SU-DHL-6 (cell line): ENCODE measurements around the gene YTHDF1.

Experiments
- H2AFZ ChIP-seq: fragments of 200-600 bp; sonication (generic); 2 replicates; pipeline ENCODE4 v1.6.1; 2014; ENCODE audit warnings: low read depth, mild to moderate bottlenecking, moderate library complexity, mixed read lengths, antibody characterized with exemption, low read length; ENCODE audit not compliant: severe bottlenecking
- H3F3A ChIP-seq: fragments of 200-600 bp; shearing (Covaris generic); 2 replicates; pipeline ENCODE4 v1.6.0; 2016; ENCODE audit warnings: antibody characterized with exemption, mild to moderate bottlenecking; ENCODE audit not compliant: insufficient read depth
- H3K27ac ChIP-seq: fragments of 200-600 bp; sonication (generic); 2 replicates; pipeline ENCODE4 v1.5.1; 2016; ENCODE audit warnings: low read depth, mild to moderate bottlenecking, low read length, moderate library complexity, mixed read lengths
- H3K27me3 ChIP-seq: fragments of 200-600 bp; sonication (generic), shearing (Covaris generic); 2 replicates; pipeline ENCODE4 v1.6.0; 2014; ENCODE audit warnings: mild to moderate bottlenecking, low read length
- H3K36me3 ChIP-seq: fragments of 200-600 bp; sonication (generic); 2 replicates; pipeline ENCODE4 v1.6.1; 2014; ENCODE audit warnings: mild to moderate bottlenecking, low read length, mixed read lengths
- H3K4me2 ChIP-seq: fragments of 300-600, 200-600 bp; shearing (Covaris generic), sonication (generic); 2 replicates; pipeline ENCODE4 v1.6.0; 2014; ENCODE audit warnings: low read length, low read depth, mild to moderate bottlenecking; ENCODE audit not compliant: poor library complexity, severe bottlenecking
- H3K4me3 ChIP-seq: fragments of 200-600 bp; sonication (generic); 2 replicates; pipeline ENCODE4 v1.5.1; 2014; ENCODE audit warnings: antibody characterized with exemption, low read length, mild to moderate bottlenecking, mixed read lengths; ENCODE audit not compliant: insufficient read depth, poor library complexity, severe bottlenecking
- H3K79me2 ChIP-seq: fragments of 200-600 bp; sonication (generic); 2 replicates; pipeline ENCODE4 v1.6.1; 2014; ENCODE audit warnings: mild to moderate bottlenecking, low read length, moderate library complexity; ENCODE audit not compliant: insufficient read depth
- H3K9ac ChIP-seq: fragments of 200-600 bp; sonication (generic); 2 replicates; pipeline ENCODE4 v1.7.0; 2014; ENCODE audit warnings: mild to moderate bottlenecking, low read length
- H3K9me2 ChIP-seq: fragments of 200-600 bp; sonication (generic); replicated peaks from 2 replicates; pipeline ENCODE4 v1.6.1; 2014; ENCODE audit warnings: low read length; ENCODE audit not compliant: insufficient read depth
- H3K9me3 ChIP-seq: fragments of 200-600 bp; sonication (generic); 2 replicates; pipeline ENCODE4 v1.6.1; 2014; ENCODE audit warnings: low read length, mixed read lengths; ENCODE audit not compliant: insufficient read depth
- H4K20me1 ChIP-seq: fragments of 200-600 bp; sonication (generic); 2 replicates; pipeline ENCODE4 v1.6.1; 2014; ENCODE audit warnings: low read depth, mild to moderate bottlenecking, antibody characterized with exemption, low read length, moderate library complexity, mixed read lengths
- EZH2phosphoT487 ChIP-seq: fragments of 200-600 bp; sonication (generic), shearing (Covaris generic); conservative IDR thresholded peaks from 2 replicates; pipeline ENCODE4 v1.6.1; 2018; ENCODE audit warnings: mild to moderate bottlenecking, antibody characterized with exemption, low read length, moderate library complexity, mixed read lengths
- TF ChIP-seq, protein P1 (sequence below): fragments of 200-600 bp; sonication (generic); IDR thresholded peaks from one replicate; pipeline ENCODE4 v1.5.1; 2017; ENCODE audit warnings: antibody characterized with exemption, mild to moderate bottlenecking, low read length, moderate library complexity; ENCODE audit not compliant: insufficient read depth, poor library complexity, severe bottlenecking

Gene YTHDF1

GRCh38 chr20:63182946-63183415, 33.0 kb downstream of the YTHDF1 start:
- Histone ChIP-seq H3K9me2 (no peaks in the 10 kb centered on the region), H3K27ac (no peak overlapping the region), H3K9me3 (no peaks in the 10 kb centered on the region), H3K27me3 (no peaks in the 10 kb centered on the region), H3K36me3 (no peaks in the 10 kb centered on the region), H3K4me3 (no peak overlapping the region), H3K9ac (no peak overlapping the region), H2AFZ (no peak overlapping the region), H4K20me1 (no peaks in the 10 kb centered on the region), H3F3A (no peaks in the 10 kb centered on the region), H3K79me2 (no peaks in the 10 kb centered on the region), H3K4me2 (no peak overlapping the region)
- no peak for TF ChIP-seq EZH2phosphoT487
- TF ChIP-seq, protein P1, sequence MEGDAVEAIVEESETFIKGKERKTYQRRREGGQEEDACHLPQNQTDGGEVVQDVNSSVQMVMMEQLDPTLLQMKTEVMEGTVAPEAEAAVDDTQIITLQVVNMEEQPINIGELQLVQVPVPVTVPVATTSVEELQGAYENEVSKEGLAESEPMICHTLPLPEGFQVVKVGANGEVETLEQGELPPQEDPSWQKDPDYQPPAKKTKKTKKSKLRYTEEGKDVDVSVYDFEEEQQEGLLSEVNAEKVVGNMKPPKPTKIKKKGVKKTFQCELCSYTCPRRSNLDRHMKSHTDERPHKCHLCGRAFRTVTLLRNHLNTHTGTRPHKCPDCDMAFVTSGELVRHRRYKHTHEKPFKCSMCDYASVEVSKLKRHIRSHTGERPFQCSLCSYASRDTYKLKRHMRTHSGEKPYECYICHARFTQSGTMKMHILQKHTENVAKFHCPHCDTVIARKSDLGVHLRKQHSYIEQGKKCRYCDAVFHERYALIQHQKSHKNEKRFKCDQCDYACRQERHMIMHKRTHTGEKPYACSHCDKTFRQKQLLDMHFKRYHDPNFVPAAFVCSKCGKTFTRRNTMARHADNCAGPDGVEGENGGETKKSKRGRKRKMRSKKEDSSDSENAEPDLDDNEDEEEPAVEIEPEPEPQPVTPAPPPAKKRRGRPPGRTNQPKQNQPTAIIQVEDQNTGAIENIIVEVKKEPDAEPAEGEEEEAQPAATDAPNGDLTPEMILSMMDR, result no peak

DNA sequence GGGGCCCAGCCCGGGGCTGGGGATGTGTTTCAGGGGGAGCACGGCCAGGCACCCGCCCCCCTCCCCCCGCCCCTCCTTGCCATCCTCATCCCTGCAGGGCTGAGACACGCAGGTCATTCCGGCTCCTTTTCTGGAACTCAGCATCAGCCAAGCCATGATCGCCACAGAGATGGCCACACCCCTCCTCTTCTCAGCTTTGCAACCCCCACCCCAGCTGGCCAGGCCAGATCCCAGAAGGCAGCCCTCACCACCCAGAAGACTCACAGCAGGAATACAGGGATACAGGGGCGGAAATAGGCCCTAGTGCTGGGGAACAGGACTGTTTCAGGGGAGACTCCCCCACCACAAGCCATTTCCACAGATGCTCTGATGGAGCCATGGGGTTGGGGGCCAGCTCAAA, 33.5 kb downstream of the YTHDF1 start:
- H2AFZ ChIP-seq, result no peak overlapping the region
- H3K9ac ChIP-seq, result no peak overlapping the region
- no peak overlapping the region for H3K4me2 ChIP-seq
- no peak overlapping the region for H3K27ac ChIP-seq
- no peaks in the 10 kb centered on the region for H3K36me3 ChIP-seq
- no peaks in the 10 kb centered on the region for H3F3A ChIP-seq
- no peaks in the 10 kb centered on the region for H3K9me2 ChIP-seq
- no peaks in the 10 kb centered on the region for H3K9me3 ChIP-seq
- no peaks in the 10 kb centered on the region for H3K79me2 ChIP-seq
- no peak overlapping the region for H3K4me3 ChIP-seq
- H3K27me3 ChIP-seq, result no peaks in the 10 kb centered on the region
- no peaks in the 10 kb centered on the region for H4K20me1 ChIP-seq
- TF ChIP-seq, protein P1, result no peak
- no peak for TF ChIP-seq EZH2phosphoT487

GRCh38 chr20:63181226-63181625, 34.7 kb downstream of the YTHDF1 start:
- H3F3A ChIP-seq, result no peaks in the 10 kb centered on the region
- H3K9me2 ChIP-seq, result no peaks in the 10 kb centered on the region
- no peaks in the 10 kb centered on the region for H3K36me3 ChIP-seq
- no peaks in the 10 kb centered on the region for H4K20me1 ChIP-seq
- no peak overlapping the region for H2AFZ ChIP-seq
- H3K9ac ChIP-seq, result no peak overlapping the region
- TF ChIP-seq EZH2phosphoT487, result no peak
- TF ChIP-seq, protein P1, result no peak
- H3K9me3 ChIP-seq, result no peaks in the 10 kb centered on the region
- H3K79me2 ChIP-seq, result no peaks in the 10 kb centered on the region
- H3K27ac ChIP-seq, result no peak overlapping the region
- no peaks in the 10 kb centered on the region for H3K27me3 ChIP-seq
- no peak overlapping the region for H3K4me3 ChIP-seq
- no peak overlapping the region for H3K4me2 ChIP-seq
